ENCODE measurements around the gene IGDCC3.

IGDCC3 gene

DNA sequence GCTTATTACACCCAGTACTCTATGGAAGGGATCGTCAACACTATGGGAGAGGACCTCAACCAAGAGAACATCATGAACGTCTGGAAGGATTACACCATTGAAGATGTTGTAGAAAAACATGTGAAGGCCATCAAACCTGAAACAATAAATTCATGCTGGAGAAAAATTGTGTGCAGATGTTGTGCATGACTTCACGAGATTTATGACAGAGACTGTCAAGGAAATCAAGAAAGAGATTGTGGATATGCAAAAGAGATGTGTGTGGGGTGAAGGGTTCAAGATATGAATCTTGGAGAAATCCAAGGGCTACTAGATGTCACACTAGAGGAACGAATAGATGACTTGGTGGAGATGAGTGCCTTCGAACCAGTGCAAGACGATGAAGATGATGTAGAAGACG lies 87.6 kb downstream of the IGDCC3 start:
- DNase-seq (ENCODE audit: low read depth), result no peak

GRCh38 chr15:65289261-65289854 lies 88.4 kb downstream of the IGDCC3 start:
- no peak for DNase-seq (ENCODE audit: low read depth)

GRCh38 chr15:65287520-65287855 lies 90.3 kb downstream of the IGDCC3 start:
- DNase-seq (ENCODE audit: low read depth), result no peak

- DNase-seq (ENCODE audit: low read depth), result peak; percentile 88
Measured at GRCh38 chr15:65286704-65287519, 90.9 kb downstream of the IGDCC3 start, which contains the start of gene PARP16. TSS of gene PARP16 (minus strand) at chr15:65286883. CDS start at chr15:65286426, 457 bp downstream.

GRCh38 chr15:65286069-65286703 lies 91.6 kb downstream of the IGDCC3 start:
- DNase-seq (ENCODE audit: low read depth), result no peak

DNA sequence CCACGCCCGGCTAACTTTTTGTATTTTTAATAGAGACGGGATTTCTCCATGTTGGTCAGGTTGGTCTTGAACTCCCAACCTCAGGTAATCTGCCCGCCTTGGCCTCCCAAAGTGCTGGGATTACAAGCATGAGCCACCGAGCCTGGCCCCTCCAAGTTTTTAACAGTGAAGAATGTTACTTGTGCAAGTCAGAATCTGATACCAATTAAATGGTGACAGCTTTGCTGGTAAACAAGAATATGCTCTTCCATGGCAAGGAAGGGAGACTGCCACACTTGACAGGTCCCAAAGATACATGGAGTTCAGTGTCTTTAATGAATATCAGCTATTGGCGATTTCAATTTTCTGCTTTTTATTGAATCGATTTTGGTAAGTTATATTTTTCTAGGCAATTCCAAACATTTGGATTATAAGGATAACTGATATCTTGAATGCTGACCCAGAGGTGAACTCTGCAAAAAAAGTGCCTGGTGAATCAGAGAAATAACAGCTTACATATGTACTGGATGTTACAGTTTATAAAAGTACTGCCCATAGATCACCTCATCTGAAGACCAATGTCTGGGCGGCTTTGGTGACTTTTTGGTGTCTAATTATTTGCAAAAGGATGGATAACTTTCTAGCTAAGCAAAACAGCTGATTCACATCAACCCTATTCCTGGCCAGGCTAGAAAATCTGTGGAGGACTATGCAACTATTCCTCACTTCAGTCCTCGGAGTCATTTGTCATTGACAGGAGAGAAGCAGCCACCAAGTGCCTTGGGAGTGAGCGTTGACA lies 92.3 kb downstream of the IGDCC3 start:
- DNase-seq (ENCODE audit: low read depth), result no peak

DNA sequence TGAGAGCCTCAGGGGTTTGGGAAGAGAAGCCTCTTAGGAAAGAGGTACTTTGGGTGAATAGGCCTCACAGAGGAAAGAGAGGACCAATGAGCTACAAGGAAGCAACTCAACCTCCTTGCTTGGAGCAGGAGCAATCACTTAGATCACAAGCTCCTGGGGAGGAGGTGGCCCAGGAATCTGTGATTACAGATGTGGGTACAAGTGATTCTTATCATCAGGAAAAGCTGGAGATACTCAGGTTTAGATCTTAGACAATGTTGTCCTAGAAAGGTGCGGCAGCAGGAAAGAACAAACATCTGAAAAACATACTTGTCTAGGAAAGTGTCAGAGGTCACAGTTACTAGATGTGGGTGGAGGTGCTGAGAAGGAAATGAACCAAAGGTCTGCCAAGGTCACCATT lies 99.3 kb downstream of the IGDCC3 start:
- DNase-seq (ENCODE audit: low read depth), result no peak
